ENCODE results near the gene RUNDC3A.
A peak's percentile ranks its signal among the peaks of the same experiment; 100 is the strongest.
"Not testable (repeated sequence)": the region's sequence is repeated elsewhere in the genome, so short reads cannot be mapped to it uniquely, and the experiment has no call there.

Gene RUNDC3A

GRCh38 chr17:44346064-44346844 is 37.9 kb downstream of the RUNDC3A start:
- in situ Hi-C loops (cut with HindIII; ENCODE audit: low sequenced_read_pairs), result no loop called here
- TF ChIP-seq CTCF (IDR thresholded peaks at IDR 0.05; ENCODE audit: low read depth, low read length, missing control alignments), result no peak
- H3K4me3 ChIP-seq (ENCODE audit: low read depth, low read length), result peak overlapping the region; percentile 64
- no peak for DNase-seq (ENCODE audit: low read depth)

- DNase-seq (ENCODE audit: low read depth); H3K4me3 ChIP-seq (ENCODE audit: low read depth, low read length); in situ Hi-C loops (cut with HindIII; ENCODE audit: low sequenced_read_pairs): not testable (repeated sequence)
Observed at GRCh38 chr17:44347206-44348055, 39.0 kb downstream of the RUNDC3A start.

- in situ Hi-C loops (cut with HindIII; ENCODE audit: low sequenced_read_pairs), result no loop called here
- no peak overlapping the region for H3K4me3 ChIP-seq (ENCODE audit: low read depth, low read length)
- DNase-seq (ENCODE audit: low read depth), result no peak
- TF ChIP-seq CTCF (IDR thresholded peaks at IDR 0.05; ENCODE audit: low read depth, low read length, missing control alignments), result no peak
Observed at GRCh38 chr17:44348234-44348987, 40.0 kb downstream of the RUNDC3A start.

- no peak for TF ChIP-seq CTCF (IDR thresholded peaks at IDR 0.05; ENCODE audit: low read depth, low read length, missing control alignments)
- DNase-seq (ENCODE audit: low read depth), result no peak
- in situ Hi-C loops (cut with HindIII; ENCODE audit: low sequenced_read_pairs), result no loop called here
- H3K4me3 ChIP-seq (ENCODE audit: low read depth, low read length), result no peak overlapping the region
Observed at GRCh38 chr17:44348988-44349364, 40.6 kb downstream of the RUNDC3A start.

GRCh38 chr17:44349553-44350070 is 41.2 kb downstream of the RUNDC3A start:
- no peak for DNase-seq (ENCODE audit: low read depth)
- H3K4me3 ChIP-seq (ENCODE audit: low read depth, low read length), result no peak overlapping the region
- in situ Hi-C loops (cut with HindIII; ENCODE audit: low sequenced_read_pairs), result loop anchor here (25.0 kb wide), 1 partner anchor 288 kb away; no protein-coding TSS in a partner anchor
- no peak for TF ChIP-seq CTCF (IDR thresholded peaks at IDR 0.05; ENCODE audit: low read depth, low read length, missing control alignments)

- H3K4me3 ChIP-seq (ENCODE audit: low read depth, low read length), result no peak overlapping the region
- in situ Hi-C loops (cut with HindIII; ENCODE audit: low sequenced_read_pairs), result loop anchor here (25.0 kb wide), 1 partner anchor 287 kb away; no protein-coding TSS in a partner anchor
- peak; percentile 18 for DNase-seq (ENCODE audit: low read depth)
Observed at GRCh38 chr17:44350733-44351226, 42.4 kb downstream of the RUNDC3A start.

More at GRCh38 chr17:44350733-44351226, 42.4 kb downstream of the RUNDC3A start:
- peak; percentile 60 for TF ChIP-seq CTCF (IDR thresholded peaks at IDR 0.05; ENCODE audit: low read depth, low read length, missing control alignments)

All from astrocyte of the cerebellum (primary cell).